Neural progenitor cell (in vitro differentiated cells): ENCODE data around the gene TXK. TPM values are rescaled to one million over a fixed set of nuclear protein-coding genes. Genes with fewer than 3 reads are reported as not detected.

Source experiments
- DNase-seq: peaks from one replicate; pipeline ENCODE4 v3.0.0-alpha.2; 2016; ENCODE audit warnings: low spot score
- H2AFZ ChIP-seq: fragments of 200-600 bp; sonication (generic); replicated peaks from 2 replicates; pipeline ENCODE4 v1.6.1; 2016; ENCODE audit warnings: antibody characterized with exemption
- H3F3A ChIP-seq: fragments of 200-600 bp; sonication (generic); 2 replicates; pipeline ENCODE4 v1.6.1; 2016; ENCODE audit warnings: antibody characterized with exemption, low read depth
- H3K27ac ChIP-seq: fragments of 200-600 bp; sonication (generic); 2 replicates; pipeline ENCODE4 v1.5.1; 2016; ENCODE audit warnings: mild to moderate bottlenecking
- H3K27me3 ChIP-seq: fragments of 200-600 bp; sonication (generic); 2 replicates; pipeline ENCODE4 v1.6.1; 2016; ENCODE audit warnings: mild to moderate bottlenecking, moderate library complexity
- H3K36me3 ChIP-seq: fragments of 200-600 bp; sonication (generic); 2 replicates; pipeline ENCODE4 v1.5.1; 2016
- H3K4me1 ChIP-seq: fragments of 200-600 bp; sonication (generic); 2 replicates; pipeline ENCODE4 v1.6.1; 2016; ENCODE audit warnings: mixed run types
- H3K4me2 ChIP-seq: fragments of 200-600 bp; sonication (generic); 2 replicates; pipeline ENCODE4 v1.6.1; 2016
- H3K4me3 ChIP-seq: fragments of 200-600 bp; sonication (generic); 2 replicates; pipeline ENCODE4 v1.5.1; 2016
- H3K79me2 ChIP-seq: fragments of 200-600 bp; sonication (generic); 2 replicates; pipeline ENCODE4 v1.6.1; 2016; ENCODE audit warnings: low read depth
- H3K9ac ChIP-seq: fragments of 200-600 bp; sonication (generic); 2 replicates; pipeline ENCODE4 v1.6.1; 2016
- H3K9me3 ChIP-seq: fragments of 200-600 bp; sonication (generic); 2 replicates; pipeline ENCODE4 v1.5.1; 2016; ENCODE audit warnings: low read depth
- H4K20me1 ChIP-seq: fragments of 200-600 bp; sonication (generic); 2 replicates; pipeline ENCODE4 v1.6.1; 2016; ENCODE audit warnings: low read depth
- H3K27ac Mint-ChIP-seq: 3 replicates; pipeline ENCODE4 v1.8.0; 2021; ENCODE audit warnings: mixed read lengths
- H3K27me3 Mint-ChIP-seq: 2 replicates; pipeline ENCODE4 v1.8.0; 2022; ENCODE audit warnings: low read depth, mild to moderate bottlenecking, inconsistent platforms, moderate library complexity, mixed read lengths; ENCODE audit not compliant: insufficient read depth
- H3K36me3 Mint-ChIP-seq: 3 replicates; pipeline ENCODE4 v1.8.0; 2021; ENCODE audit warnings: mixed read lengths
- H3K4me1 Mint-ChIP-seq: 3 replicates; pipeline ENCODE4 v1.8.0; 2021; ENCODE audit warnings: mixed read lengths
- H3K4me3 Mint-ChIP-seq: 3 replicates; pipeline ENCODE4 v1.8.0; 2021; ENCODE audit warnings: mild to moderate bottlenecking, moderate library complexity, mixed read lengths
- H3K9me3 Mint-ChIP-seq: 3 replicates; pipeline ENCODE4 v1.8.0; 2020; ENCODE audit warnings: mixed read lengths
- CTCF ChIP-seq: fragments of 200-600 bp; sonication (generic); IDR thresholded peaks from 2 replicates; pipeline ENCODE4 v1.5.1; 2017; ENCODE audit warnings: antibody characterized with exemption, mild to moderate bottlenecking
- EZH2 ChIP-seq: fragments of 200-600 bp; sonication (generic); IDR thresholded peaks from 2 replicates; pipeline ENCODE4 v1.6.1; 2017; ENCODE audit warnings: antibody characterized with exemption, mild to moderate bottlenecking, moderate library complexity
- EZH2phosphoT487 ChIP-seq: fragments of 200-600 bp; sonication (generic); IDR thresholded peaks from 2 replicates; pipeline ENCODE4 v1.6.1; 2017; ENCODE audit warnings: antibody characterized with exemption
- total RNA-seq: library from RNA; depleted of rRNA; stranded (reverse); fragments of >200 nt; gene quantifications from 2 replicates; pipeline ENCODE4 v1.2.3, GENCODE V29; 2015; ENCODE audit warnings: low replicate concordance

Gene TXK
- total RNA-seq, 1 donor from 2014 or later: not detected

- Mint-ChIP-seq H3K4me1 (no peaks in the 10 kb centered on the region), H3K4me3 (no peak overlapping the region), H3K36me3 (no peaks in the 10 kb centered on the region), H3K27ac (no peak overlapping the region), H3K27me3 (no peaks in the 10 kb centered on the region), H3K9me3 (no peaks in the 10 kb centered on the region)
- no peak overlapping the region for H3K4me2 ChIP-seq
- H3K9me3 ChIP-seq: no peaks in the 10 kb centered on the region
- DNase-seq: no peak
- no peak overlapping the region for H3K27ac ChIP-seq
- TF ChIP-seq CTCF (no peak), EZH2 (no peak), EZH2phosphoT487 (no peak)
- no peaks in the 10 kb centered on the region for H3K4me1 ChIP-seq
- no peaks in the 10 kb centered on the region for H3K36me3 ChIP-seq
- no peaks in the 10 kb centered on the region for H3F3A ChIP-seq
- H2AFZ ChIP-seq: no peak overlapping the region
- H3K4me3 ChIP-seq: no peak overlapping the region
- no peak overlapping the region for H3K9ac ChIP-seq
- no peaks in the 10 kb centered on the region for H3K27me3 ChIP-seq
- no peaks in the 10 kb centered on the region for H3K79me2 ChIP-seq
- H4K20me1 ChIP-seq: no peaks in the 10 kb centered on the region
Observed at GRCh38 chr4:48071191-48071590, 62.9 kb downstream of the TXK start.

DNA sequence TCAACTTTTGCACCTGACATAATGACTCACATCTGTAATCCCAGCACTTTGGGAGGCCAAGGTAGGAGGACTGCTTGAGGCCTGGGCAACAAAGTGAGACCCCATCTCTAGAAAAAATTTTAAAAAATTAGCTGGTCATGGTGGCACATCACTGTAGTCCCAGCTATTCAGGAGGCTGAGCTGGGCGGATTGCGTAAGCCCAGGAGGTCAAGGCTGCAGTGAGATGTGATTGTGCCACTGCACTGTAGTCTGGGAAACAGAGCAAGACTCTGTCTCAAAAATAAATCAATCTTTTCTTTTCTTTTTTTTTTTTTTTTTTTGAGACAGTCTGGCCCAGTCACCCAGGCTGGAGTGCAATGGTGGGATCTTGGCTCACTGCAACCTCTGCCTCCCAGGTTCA is 65.0 kb downstream of the TXK start:
- Mint-ChIP-seq H3K4me3 (no peak overlapping the region), H3K36me3 (no peaks in the 10 kb centered on the region), H3K27me3 (no peaks in the 10 kb centered on the region), H3K9me3 (no peaks in the 10 kb centered on the region), H3K27ac (no peak overlapping the region), H3K4me1 (no peaks in the 10 kb centered on the region)
- no peak for DNase-seq
- Histone ChIP-seq H3K79me2 (no peaks in the 10 kb centered on the region), H3K4me1 (no peaks in the 10 kb centered on the region), H3K4me2 (no peak overlapping the region), H3K4me3 (no peak overlapping the region), H2AFZ (no peak overlapping the region), H3K9ac (no peak overlapping the region), H3K9me3 (no peaks in the 10 kb centered on the region), H3K27me3 (no peaks in the 10 kb centered on the region), H4K20me1 (no peaks in the 10 kb centered on the region), H3F3A (no peaks in the 10 kb centered on the region), H3K36me3 (no peaks in the 10 kb centered on the region), H3K27ac (no peak overlapping the region)
- no peak for TF ChIP-seq EZH2phosphoT487
- no peak for TF ChIP-seq CTCF
- TF ChIP-seq EZH2: no peak

- Mint-ChIP-seq H3K27ac (no peak overlapping the region), H3K9me3 (no peaks in the 10 kb centered on the region), H3K4me1 (no peaks in the 10 kb centered on the region), H3K36me3 (no peaks in the 10 kb centered on the region), H3K4me3 (no peak overlapping the region), H3K27me3 (no peaks in the 10 kb centered on the region)
- no peaks in the 10 kb centered on the region for H3F3A ChIP-seq
- H4K20me1 ChIP-seq: no peaks in the 10 kb centered on the region
- no peaks in the 10 kb centered on the region for H3K27me3 ChIP-seq
- no peak overlapping the region for H3K4me2 ChIP-seq
- TF ChIP-seq EZH2phosphoT487 (no peak), CTCF (no peak), EZH2 (no peak)
- no peaks in the 10 kb centered on the region for H3K9me3 ChIP-seq
- H2AFZ ChIP-seq: no peak overlapping the region
- no peak overlapping the region for H3K27ac ChIP-seq
- H3K4me1 ChIP-seq: no peaks in the 10 kb centered on the region
- H3K36me3 ChIP-seq: no peaks in the 10 kb centered on the region
- no peak for DNase-seq
- H3K9ac ChIP-seq: no peak overlapping the region
- H3K4me3 ChIP-seq: no peak overlapping the region
- H3K79me2 ChIP-seq: no peaks in the 10 kb centered on the region
Observed at GRCh38 chr4:48068182-48068581, 65.9 kb downstream of the TXK start.

DNA sequence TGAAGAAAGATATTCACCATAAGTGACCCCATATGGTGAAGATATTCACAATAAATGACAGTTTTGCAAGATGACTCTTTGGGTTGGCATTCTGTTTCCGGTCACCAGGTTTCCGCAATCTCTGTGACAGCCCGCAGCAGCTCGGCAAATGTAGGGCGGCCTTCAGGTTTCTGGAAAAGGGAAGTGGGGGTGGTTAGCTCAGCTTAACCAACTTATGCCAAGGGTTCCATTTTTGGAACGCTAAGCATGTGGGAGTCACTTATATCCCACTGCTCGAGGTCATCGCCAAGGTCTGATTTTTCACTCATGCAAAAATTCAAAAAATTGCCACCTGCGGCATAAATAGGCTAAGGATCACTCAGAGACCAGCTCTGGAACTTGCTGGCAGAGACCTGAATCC is 66.5 kb downstream of the TXK start:
- H3K9me3 ChIP-seq: no peaks in the 10 kb centered on the region
- H3K4me2 ChIP-seq: no peak overlapping the region
- no peaks in the 10 kb centered on the region for H3K36me3 ChIP-seq
- H3K4me3 Mint-ChIP-seq: no peak overlapping the region
- no peaks in the 10 kb centered on the region for H3K79me2 ChIP-seq
- no peak overlapping the region for H3K27ac Mint-ChIP-seq
- H3K27me3 ChIP-seq: no peaks in the 10 kb centered on the region
- H3K9ac ChIP-seq: no peak overlapping the region
- H3K4me3 ChIP-seq: no peak overlapping the region
- H3K36me3 Mint-ChIP-seq: no peaks in the 10 kb centered on the region
- no peaks in the 10 kb centered on the region for H4K20me1 ChIP-seq
- DNase-seq: no peak
- no peaks in the 10 kb centered on the region for H3K27me3 Mint-ChIP-seq
- H3K4me1 Mint-ChIP-seq: no peaks in the 10 kb centered on the region
- TF ChIP-seq CTCF (no peak), EZH2 (no peak), EZH2phosphoT487 (no peak)
- no peak overlapping the region for H3K27ac ChIP-seq
- H2AFZ ChIP-seq: no peak overlapping the region
- H3K9me3 Mint-ChIP-seq: peaks cover 2% of the 10 kb centered on the region
- no peaks in the 10 kb centered on the region for H3F3A ChIP-seq
- H3K4me1 ChIP-seq: no peaks in the 10 kb centered on the region
